GM18951 (cell line): ENCODE results near the gene SEPTIN14.
"Not testable (repeated sequence)": the region's sequence is repeated elsewhere in the genome, so short reads cannot be mapped to it uniquely, and the experiment has no call there.

Experiments used
- POLR2A ChIP-seq: IDR thresholded peaks from 4 replicates; pipeline ENCODE4 v1.6.1; 2011; ENCODE audit warnings: mild to moderate bottlenecking; ENCODE audit not compliant: insufficient read length, insufficient read depth; ENCODE audit errors: extremely low read depth
- in situ Hi-C: fragments of 300-500 bp; cut with MboI; formaldehyde crosslinking; loops from one replicate; pipeline ENCODE4 v1.12.0; 2022; ENCODE audit warnings: low sequenced_read_pairs, mixed read lengths, inconsistent platforms; ENCODE audit not compliant: unreplicated experiment

SEPTIN14 gene

GRCh38 chr7:55862652-55863051, at the start of gene SEPTIN14:
Gene SEPTIN14 (minus strand): TSS chr7:55862752. CDS start chr7:55861996, 756 bp downstream.
- in situ Hi-C loops: not testable (repeated sequence)

GRCh38 chr7:55903985-55904759, 41.6 kb upstream of the SEPTIN14 start:
- in situ Hi-C loops: no loop called here
- TF ChIP-seq POLR2A: no peak

DNA sequence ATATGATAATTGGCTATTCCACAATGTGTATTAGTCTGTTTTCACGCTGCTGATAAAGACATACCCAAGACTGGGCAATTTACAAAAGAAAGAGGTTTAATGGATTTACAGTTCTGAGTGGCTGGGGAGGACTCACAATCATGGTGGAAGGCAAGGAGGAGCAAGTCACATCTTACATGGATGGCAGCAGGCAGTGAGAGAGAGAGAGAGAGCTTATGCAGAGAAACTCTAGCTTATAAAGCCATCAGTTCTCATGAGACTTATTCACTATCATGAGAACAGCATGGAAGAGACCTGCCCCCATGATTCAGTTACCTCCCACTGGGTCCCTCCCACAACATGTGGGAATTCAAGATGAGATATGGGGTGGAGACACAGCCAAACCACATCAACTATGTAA, 38.5 kb upstream of the SEPTIN14 start:
- in situ Hi-C loops: not testable (repeated sequence)

DNA sequence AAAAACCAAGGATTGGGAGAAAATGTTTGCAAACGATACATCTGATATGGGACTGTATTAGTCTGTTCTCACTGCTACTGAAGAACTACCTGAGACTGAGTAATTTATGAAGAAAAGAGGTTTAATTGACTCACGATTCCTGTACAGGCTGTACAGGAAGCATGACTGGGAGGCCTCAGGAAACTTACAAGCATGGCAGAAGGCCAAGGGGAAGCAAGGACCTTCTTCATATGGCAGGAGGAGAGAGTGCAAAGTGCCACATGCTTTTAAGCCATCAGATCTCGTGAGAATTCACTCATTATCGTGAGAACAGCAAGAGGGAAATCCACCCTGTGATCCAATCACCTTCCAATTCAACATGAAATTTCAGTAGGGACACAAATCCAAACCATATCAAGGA, 35.7 kb upstream of the SEPTIN14 start:
- in situ Hi-C loops: no loop called here
- no peak for TF ChIP-seq POLR2A

DNA sequence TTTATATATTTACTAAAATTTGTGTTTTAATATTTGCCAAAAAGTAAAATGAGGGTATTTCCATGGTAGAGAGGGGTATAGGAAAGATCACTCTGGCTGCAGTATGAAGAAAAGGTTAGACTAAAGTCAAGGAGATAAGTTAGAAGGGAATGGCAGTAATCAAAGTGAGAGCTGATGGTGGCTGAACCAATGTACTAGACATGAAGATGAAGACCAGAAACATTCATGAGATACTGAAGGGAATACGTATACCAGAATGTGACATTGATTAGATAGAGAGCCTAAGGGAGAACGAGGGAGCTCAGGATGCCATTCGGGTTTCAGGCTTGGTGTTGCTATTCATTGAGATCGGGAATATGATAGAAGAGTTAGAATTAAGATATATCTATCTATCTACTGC, 32.5 kb upstream of the SEPTIN14 start:
- TF ChIP-seq POLR2A: no peak
- in situ Hi-C loops: no loop called here

GRCh38 chr7:55893940-55894339, 31.4 kb upstream of the SEPTIN14 start:
- TF ChIP-seq POLR2A: no peak
- in situ Hi-C loops: no loop called here

DNA sequence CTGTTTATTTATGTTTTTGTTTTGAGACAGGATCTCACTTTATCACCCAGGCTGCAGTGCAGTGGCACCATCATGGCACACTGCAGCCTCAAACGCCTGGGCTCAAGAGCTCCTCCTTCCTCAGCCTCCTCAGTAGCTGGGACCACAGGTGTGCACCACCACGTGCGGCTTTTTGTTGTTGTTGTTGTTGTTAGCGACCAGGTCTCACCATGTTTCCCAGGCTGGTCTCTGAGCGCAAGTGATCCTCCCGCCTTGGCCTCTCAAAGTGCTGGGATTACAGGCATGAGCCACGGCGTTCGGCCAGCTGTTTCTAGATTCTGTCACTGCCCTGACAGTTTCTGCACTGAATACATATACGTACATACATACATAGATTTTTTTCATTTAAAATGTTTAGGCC, 25.8 kb upstream of the SEPTIN14 start:
- in situ Hi-C loops: not testable (repeated sequence)

GRCh38 chr7:55887821-55888247, 25.3 kb upstream of the SEPTIN14 start:
- TF ChIP-seq POLR2A: no peak
- in situ Hi-C loops: no loop called here

GRCh38 chr7:55884321-55884720, 21.8 kb upstream of the SEPTIN14 start:
- in situ Hi-C loops: no loop called here
- no peak for TF ChIP-seq POLR2A

GRCh38 chr7:55878691-55879090, 16.1 kb upstream of the SEPTIN14 start:
- no peak for TF ChIP-seq POLR2A
- in situ Hi-C loops: no loop called here

GRCh38 chr7:55877308-55877707, 14.8 kb upstream of the SEPTIN14 start:
- in situ Hi-C loops: no loop called here
- no peak for TF ChIP-seq POLR2A

- in situ Hi-C loops: no loop called here
Measured at GRCh38 chr7:55873765-55874164, 11.2 kb upstream of the SEPTIN14 start.

DNA sequence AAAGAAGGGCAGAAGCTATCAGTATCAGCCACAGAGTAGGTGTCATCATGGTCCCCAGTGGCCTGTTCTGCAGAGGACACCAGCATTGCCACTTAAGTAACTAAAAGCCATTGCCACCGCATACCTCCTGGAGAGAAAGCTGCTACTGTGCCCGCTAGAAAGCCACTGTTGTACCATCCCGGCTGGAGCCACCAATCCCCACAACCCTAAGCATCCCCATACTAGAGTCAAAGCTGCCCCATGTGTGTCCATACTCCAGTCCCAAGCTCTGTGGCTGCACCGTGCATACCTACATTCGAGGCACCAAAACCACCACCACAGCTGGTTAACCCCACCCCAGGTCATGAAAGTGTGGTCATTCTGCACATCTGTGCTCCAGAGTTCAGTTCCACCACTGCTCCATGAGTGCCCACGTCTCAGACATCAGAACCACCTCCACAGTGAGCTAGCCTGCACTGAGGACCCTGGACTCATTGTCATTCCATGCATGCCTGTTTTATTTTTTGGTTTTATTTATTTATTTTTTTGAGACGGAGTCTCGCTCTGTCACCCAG, 9.5 kb upstream of the SEPTIN14 start:
- TF ChIP-seq POLR2A: no peak
- in situ Hi-C loops: no loop called here

More at GRCh38 chr7:55873765-55874164, 11.2 kb upstream of the SEPTIN14 start:
- no peak for TF ChIP-seq POLR2A

DNA sequence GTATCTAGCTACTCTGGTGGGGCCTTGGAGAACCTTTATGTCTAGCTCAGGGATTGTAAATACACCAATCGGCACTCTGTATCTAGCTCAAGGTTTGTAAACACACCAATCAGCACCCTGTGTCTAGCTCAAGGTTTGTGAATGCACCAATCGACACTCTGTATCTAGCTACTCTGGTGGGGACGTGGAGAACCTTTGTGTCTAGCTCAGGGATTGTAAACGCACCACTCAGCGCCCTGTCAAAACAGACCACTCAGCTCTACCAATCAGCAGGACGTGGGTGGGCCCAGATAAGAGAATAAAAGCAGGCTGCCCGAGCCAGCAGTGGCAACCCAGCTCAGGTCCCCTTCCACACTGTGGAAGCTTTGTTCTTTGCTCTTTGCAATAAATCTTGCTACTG, 6.4 kb upstream of the SEPTIN14 start:
- in situ Hi-C loops: not testable (repeated sequence)

- in situ Hi-C loops: not testable (repeated sequence)
Measured at GRCh38 chr7:55845164-55845563, 17.4 kb downstream of the SEPTIN14 start.

DNA sequence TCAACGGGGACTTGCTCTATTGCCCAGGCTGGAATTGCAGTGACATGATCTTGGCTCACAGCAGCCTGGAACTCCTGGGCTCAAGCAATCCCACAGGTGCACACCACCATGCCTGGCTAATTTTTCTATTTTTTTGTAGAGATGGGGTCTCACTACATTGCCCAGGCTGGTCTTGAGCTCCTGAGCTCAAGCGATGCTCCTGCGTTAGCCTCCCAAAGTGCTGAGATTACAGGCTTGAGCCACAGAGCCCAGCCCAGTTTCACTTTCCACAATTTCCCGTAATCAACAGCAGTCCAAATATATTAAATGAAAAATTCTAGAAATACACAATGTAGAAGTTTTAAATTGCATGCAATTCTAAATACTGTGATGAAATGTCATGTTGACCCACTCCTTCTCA, 24.0 kb downstream of the SEPTIN14 start:
- no peak for TF ChIP-seq POLR2A
- in situ Hi-C loops: no loop called here
